Jurkat, Clone E6-1 (cell line): ENCODE data around the gene TH.
"Not testable (repeated sequence)": the region's sequence is repeated elsewhere in the genome, so short reads cannot be mapped to it uniquely, and the experiment has no call there.

Source experiments
- DNase-seq: peaks from one replicate; pipeline ENCODE4 v3.0.0-alpha.2; 2011; ENCODE audit warnings: low read depth, low spot score
- H3K4me3 ChIP-seq: 2 replicates; pipeline ENCODE4 v1.5.1; 2011; ENCODE audit warnings: mild to moderate bottlenecking, low read length, control low read depth, moderate library complexity

The TH gene

DNA sequence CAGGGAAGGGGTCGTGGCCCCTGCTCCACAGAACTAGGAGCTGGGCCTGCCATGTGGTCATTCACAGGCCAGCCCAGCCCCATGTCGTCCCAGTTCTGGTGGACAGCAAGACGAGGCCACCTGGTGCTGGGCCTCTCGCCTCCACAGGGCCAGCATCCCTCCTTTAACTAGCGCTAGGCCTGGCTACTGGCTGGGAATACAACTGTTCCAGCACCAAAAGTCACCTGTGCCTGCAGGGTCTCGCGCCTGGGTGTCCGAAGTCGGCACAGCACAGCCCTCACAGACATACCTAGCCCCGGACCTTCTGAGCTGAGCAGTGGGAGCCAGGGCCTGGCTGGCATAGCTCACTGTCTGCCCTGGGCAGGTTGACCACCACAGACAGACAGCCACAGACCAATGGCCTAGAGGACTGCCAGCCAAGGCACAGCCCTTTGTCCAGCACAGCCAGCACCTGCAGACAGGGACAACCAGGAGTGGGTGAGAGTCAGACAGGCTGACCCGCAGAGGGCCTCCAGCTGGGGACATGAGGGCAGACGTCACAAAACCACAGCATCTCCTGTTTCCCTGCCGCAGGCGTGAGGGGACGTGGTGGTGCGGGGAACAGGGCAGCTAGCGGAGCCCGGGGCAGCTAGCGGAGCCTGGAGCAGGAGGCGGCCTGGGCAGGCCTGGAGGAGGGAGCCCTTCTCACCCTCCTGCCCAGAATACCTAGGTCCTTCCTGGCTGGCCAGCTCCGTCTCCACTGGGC, 27.2 kb upstream of the TH start:
- DNase-seq: no peak
- no peak overlapping the region for H3K4me3 ChIP-seq

- no peak for DNase-seq
- no peak overlapping the region for H3K4me3 ChIP-seq
These were observed 26.3 kb upstream of the TH start for GRCh38 chr11:2197771-2198520.

DNA sequence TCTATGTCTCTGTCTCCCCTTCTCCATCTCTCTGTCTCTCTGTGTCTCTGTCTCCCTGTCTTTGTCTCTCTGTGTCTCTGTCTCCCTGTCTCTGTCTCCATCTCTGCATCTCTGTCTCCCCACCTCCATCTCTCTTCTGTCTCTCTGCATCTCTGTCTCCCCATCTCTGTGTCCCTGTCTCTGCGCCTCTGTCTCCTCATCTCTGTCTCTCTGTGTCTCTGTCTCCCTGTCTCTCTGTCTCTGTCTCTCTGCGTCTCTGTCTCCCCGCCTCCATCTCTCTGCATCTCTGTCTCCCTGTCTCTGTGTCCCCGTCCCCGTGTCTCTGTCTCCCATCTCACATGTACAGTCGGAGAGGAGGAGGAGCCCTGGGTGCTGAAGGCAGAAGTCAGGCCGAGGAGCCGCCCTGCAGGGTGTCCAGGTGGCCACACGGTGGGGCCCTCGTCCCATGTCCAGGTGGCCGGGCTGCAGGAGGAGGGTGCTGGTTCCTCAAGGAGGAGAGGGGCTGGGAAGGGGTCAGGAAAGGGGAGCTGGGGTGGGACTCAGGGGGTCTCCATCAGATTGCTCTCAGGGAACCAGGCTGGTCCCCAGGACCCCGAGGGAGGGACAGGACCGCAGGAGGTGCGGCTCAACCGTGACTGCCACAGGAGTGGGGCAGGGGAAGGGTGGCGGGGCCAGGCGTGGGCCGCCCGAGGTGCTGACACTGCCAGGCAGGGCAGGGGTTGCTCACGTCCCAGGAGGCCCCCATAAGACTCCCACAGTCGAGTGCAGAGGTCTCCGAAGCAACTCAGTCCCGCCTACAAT, 25.6 kb upstream of the TH start:
- H3K4me3 ChIP-seq: no peak overlapping the region
- DNase-seq: peak; percentile 32

- no peak for DNase-seq
- H3K4me3 ChIP-seq: no peak overlapping the region
These were observed 24.1 kb upstream of the TH start for GRCh38 chr11:2195756-2196088.

DNA sequence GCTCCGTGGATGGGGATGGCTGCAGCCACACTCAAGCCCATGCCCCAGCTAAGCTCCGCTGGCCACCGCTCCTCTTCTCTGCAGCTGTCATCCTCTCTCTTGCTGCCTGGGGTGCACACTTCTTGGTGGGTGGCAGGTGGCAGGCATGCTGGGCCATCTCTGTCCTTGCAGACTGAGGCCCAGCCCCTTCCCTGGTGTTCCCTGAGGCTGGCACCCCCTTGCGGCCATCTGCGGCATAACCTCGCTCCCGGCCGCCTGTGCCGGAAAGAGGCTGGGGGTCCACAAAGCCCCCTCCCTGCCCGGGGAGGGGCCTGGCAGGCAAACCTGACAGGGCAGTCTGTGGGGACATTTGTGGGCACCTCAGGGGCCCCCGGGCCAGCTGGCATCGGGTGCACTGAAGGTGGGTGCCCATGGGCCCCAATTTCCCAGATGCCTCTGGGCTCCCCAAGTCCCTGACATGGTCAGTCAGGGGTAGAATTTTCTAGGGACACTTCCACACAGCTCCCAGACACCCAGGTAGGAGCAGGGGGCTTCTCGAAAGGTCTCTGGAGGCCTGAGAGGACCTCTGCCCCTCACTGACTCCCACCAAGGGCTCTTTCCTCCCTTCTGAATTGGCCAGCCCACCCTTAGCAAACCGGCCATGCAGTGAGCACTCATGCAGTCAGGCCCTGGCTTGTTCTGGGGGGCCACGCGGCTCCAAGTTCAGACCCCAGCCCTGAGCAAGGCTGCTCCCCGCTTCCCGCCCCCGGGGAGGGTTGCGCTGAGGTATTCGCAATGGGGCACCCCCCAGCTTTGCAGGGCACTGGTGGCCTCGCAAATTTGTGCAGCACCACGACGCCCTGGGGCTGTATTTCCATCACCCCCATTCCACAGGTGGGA, 23.5 kb upstream of the TH start:
- H3K4me3 ChIP-seq: no peak overlapping the region
- DNase-seq: peak; percentile 16

DNA sequence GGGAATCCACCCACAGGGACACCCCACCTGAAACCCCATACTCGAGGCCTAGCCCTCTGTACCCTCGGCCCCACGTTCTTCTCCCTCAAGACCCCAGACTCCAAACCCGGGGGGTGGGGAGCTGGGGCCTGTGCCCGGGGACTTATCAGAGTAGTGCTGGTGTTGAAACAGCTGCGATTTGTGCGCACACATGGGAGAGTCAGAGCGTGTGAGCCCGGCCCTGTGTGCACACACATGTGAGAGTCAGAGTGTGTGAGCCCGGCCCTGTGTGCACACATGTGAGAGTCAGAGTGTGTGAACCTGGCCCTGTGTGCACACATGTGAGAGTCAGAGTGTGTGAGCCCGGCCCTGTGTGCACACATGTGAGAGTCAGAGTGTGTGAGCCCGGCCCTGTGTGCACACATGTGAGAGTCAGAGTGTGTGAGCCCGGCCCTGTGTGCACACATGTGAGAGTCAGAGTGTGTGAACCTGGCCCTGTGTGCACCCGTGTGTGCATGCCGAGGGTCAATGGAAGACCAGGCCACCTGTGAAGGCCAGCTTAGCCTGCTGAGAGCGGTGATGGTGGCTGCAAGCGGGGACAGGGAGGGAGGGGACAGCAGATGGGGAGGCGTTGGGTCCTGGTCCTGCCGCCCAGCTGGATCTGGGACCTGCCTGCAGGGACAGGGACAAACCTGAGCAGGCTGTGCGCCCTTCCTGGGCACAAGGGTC, 22.4 kb upstream of the TH start:
- DNase-seq, H3K4me3 ChIP-seq: not testable (repeated sequence)

DNA sequence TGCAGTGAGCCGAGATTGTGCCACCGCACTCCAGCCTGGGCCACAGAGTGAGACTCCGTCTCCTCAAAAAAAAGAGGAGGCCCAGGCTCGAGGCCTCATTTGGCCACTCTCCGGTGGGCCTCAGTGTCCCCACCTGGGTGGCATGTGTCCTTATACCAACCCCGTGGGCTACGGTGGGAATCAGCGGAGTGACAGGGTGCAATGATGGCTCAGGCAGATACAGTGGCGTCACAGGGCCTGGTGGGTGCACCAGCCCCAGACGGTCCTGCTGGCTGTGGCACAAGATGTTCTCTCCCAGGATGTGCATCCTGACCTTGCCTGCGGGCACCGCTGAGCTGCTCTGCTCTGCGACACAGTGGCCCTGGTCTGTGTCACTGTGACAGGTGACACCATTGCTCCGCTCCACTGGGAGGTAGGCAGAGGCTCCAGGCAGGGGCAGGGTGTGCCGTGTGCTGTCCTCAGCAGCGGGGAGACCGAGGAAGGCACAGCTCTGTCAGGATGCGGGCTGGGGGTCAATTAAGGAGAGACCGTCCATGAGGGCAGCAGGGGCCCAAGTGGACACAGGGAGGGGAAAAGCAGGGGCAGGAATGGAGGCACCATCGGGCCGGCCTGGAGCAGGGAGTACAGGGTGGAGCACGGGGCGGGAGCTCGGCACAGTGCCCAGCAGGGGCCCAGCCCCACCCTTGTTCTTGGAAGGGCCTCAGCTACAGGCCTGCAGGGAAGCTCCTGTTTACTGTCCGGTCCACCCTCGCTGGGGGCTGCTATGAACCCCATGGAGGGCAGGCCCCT, 21.7 kb upstream of the TH start:
- no peak overlapping the region for H3K4me3 ChIP-seq
- no peak for DNase-seq

DNA sequence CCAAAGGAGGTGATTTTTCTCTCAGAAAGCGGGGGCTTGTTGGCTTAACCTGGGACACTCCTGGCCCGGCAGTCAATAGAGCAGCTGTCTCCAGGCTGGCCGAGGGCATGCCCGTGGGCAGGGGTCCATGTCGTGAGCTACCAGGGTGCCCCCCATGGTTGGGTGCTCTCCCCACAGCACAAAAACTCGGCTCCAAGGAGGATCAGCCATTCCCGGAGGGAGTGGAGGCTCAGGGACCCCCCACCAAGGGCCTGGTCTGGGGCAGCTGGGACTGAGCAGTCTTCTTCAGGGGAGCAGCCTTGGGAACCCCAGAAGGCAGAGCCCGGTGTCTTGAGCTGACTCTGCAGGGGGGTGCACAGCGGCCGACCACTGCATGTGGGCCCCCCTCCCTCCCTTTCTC, 20.8 kb upstream of the TH start:
- H3K4me3 ChIP-seq: no peak overlapping the region

GRCh38 chr11:2191883-2192282, 20.3 kb upstream of the TH start:
- H3K4me3 ChIP-seq: no peak overlapping the region
- DNase-seq: no peak

More for the DNA sequence above, 20.8 kb upstream of the TH start:
- DNase-seq: no peak

- no peak overlapping the region for H3K4me3 ChIP-seq
- DNase-seq: no peak
These were observed 19.2 kb upstream of the TH start for GRCh38 chr11:2190657-2191471.

DNA sequence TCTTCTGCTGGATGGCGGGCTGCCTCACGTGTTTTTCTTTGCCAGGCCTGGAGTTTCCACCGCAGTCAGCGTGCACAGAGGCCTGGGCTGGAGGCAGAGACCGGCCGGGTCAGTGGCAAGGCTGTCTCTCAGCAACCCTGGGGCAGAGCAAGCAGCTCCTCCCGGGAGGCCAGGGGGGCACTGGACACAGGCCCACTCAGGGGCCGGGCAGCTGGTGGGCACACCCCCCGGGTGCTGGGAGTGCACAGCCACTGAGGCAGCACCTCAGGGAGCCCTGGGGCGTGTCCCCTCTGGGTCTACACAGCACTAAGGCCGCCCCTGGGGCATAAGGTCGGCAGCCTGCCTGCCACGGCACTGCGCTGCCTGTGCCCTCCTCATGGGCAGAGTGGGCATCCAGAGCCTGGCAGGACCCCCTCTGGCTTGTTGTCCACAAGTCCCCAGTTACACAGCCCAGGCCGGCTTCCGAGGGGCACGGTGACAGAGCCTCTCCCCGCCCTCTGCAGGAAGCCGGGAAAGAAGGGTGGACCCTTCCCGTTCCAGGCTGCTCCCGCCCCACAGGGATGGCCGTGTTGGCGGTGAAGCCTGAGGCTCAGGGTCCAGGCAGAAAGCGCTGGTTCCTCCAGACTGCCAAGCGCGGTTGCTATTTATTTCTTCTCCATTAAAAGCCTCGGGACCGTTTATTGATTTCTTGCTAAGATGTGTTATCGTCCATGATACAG, 18.5 kb upstream of the TH start:
- H3K4me3 ChIP-seq: no peak overlapping the region
- no peak for DNase-seq

- no peak for DNase-seq
- no peak overlapping the region for H3K4me3 ChIP-seq
These were observed 17.1 kb upstream of the TH start for GRCh38 chr11:2188745-2189144.

GRCh38 chr11:2187280-2187707, 15.7 kb upstream of the TH start:
- peak; percentile 23 for DNase-seq
- no peak overlapping the region for H3K4me3 ChIP-seq

- DNase-seq: peak; percentile 65
- H3K4me3 ChIP-seq: no peak overlapping the region
These were observed 15.2 kb upstream of the TH start for GRCh38 chr11:2186669-2187279.

DNA sequence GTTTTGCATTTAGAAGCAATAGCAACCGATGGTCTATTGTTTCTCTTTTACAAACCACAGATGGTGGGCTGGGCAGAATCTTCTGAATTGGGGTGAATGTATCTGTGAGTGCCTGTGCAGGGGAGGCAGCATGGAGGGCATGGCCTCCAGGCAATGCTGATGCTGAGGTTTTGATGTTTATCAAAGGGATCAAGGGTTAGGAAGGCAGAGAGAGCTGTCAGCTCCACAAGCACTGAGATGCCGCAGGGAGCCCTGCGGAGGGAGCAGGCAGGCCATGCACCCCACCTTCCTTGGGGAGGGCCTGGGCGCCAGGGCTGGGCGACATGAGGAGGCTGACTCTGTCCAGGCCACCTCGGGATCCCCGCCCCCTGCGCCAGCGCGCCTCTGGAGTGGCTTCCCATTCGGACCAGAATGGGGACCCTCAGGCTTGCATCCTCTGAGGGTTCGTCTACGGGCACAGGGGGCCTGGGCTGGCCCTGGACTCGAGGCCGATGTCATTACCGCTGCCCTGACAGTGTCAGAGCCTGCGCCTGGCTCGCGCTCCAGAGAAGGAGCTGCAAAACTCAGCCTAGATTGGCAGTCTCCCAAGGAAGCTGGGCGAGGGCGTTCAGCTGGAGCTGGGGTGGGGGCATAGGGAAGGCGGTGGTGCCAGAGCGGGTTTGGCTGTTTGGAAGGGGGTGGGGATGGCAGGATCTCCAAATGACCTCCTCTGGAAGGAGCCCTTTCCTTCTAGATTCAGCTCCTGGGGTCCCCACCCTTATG, 13.9 kb upstream of the TH start:
- H3K4me3 ChIP-seq: no peak overlapping the region
- DNase-seq: peak; percentile 29
